C4-2B (cell line): Measurements from ENCODE around the gene TEX14.

Experiments used
- CTCF ChIP-seq: fragments of 450-650 bp; conservative IDR thresholded peaks from 2 replicates; pipeline ENCODE4 v1.5.1; 2017; ENCODE audit warnings: mild to moderate bottlenecking
- ZFX ChIP-seq: fragments of 450-650 bp; IDR thresholded peaks from 2 replicates; pipeline ENCODE4 v1.6.1; 2017

- TF ChIP-seq CTCF: no peak
- no peak for TF ChIP-seq ZFX
Observed at GRCh38 chr17:58574025-58574424, 117.8 kb downstream of the TEX14 start.
